H9 (cell line): ENCODE data around the gene CACHD1. TPM values are rescaled to one million over a fixed set of nuclear protein-coding genes. Genes with fewer than 3 reads are reported as not detected.

Experiments used
- DNase-seq: peaks from one replicate; pipeline ENCODE4 v3.0.0-alpha.2; 2017
- H2AFZ ChIP-seq: one replicate; pipeline ENCODE4 v1.6.1; 2013; ENCODE audit warnings: mild to moderate bottlenecking, low read length, control low read depth, moderate library complexity
- H2AK5ac ChIP-seq: 2 replicates; pipeline ENCODE4 v1.6.1; 2013; ENCODE audit warnings: low read length, control low read depth, mixed read lengths; ENCODE audit not compliant: insufficient read length
- H2BK120ac ChIP-seq: one replicate; pipeline ENCODE4 v1.6.1; 2013; ENCODE audit warnings: low read depth, mild to moderate bottlenecking, low read length, control low read depth, inconsistent platforms; ENCODE audit not compliant: poor library complexity, severe bottlenecking
- H2BK12ac ChIP-seq: 2 replicates; pipeline ENCODE4 v1.6.1; 2013; ENCODE audit warnings: low read length, control low read depth, mixed read lengths, low read depth; ENCODE audit not compliant: insufficient read length
- H2BK15ac ChIP-seq: 2 replicates; pipeline ENCODE4 v1.6.1; 2013; ENCODE audit warnings: low read depth, low read length, control low read depth
- H2BK20ac ChIP-seq: one replicate; pipeline ENCODE4 v1.6.1; 2013; ENCODE audit warnings: low read depth, mild to moderate bottlenecking, low read length, control low read depth, inconsistent platforms; ENCODE audit not compliant: poor library complexity, severe bottlenecking
- H2BK5ac ChIP-seq: 2 replicates; pipeline ENCODE4 v1.6.1; 2013; ENCODE audit warnings: low read length, control low read depth, mixed read lengths; ENCODE audit not compliant: insufficient read length
- H3K14ac ChIP-seq: 2 replicates; pipeline ENCODE4 v1.6.1; 2013; ENCODE audit warnings: low read length, control low read depth; ENCODE audit not compliant: insufficient read depth
- H3K18ac ChIP-seq: 2 replicates; pipeline ENCODE4 v1.6.1; 2013; ENCODE audit warnings: low read depth, mild to moderate bottlenecking, mixed read lengths, low read length, control low read depth; ENCODE audit not compliant: insufficient read length
- H3K23ac ChIP-seq: 2 replicates; pipeline ENCODE4 v1.6.1; 2013; ENCODE audit warnings: low read length, control low read depth, mixed read lengths, low read depth; ENCODE audit not compliant: insufficient read length
- H3K23me2 ChIP-seq: 2 replicates; pipeline ENCODE4 v1.6.1; 2013; ENCODE audit warnings: low read depth, mild to moderate bottlenecking, mixed read lengths, low read length, control low read depth; ENCODE audit not compliant: insufficient read length, poor library complexity, severe bottlenecking
- H3K27ac ChIP-seq: 2 replicates; pipeline ENCODE4 v1.5.1; 2013; ENCODE audit warnings: low read length, control low read depth, mixed read lengths, low read depth; ENCODE audit not compliant: insufficient read length
- H3K27me3 ChIP-seq: 2 replicates; pipeline ENCODE4 v1.6.1; 2013; ENCODE audit warnings: low read length, control low read depth, inconsistent platforms; ENCODE audit not compliant: insufficient read depth
- H3K4ac ChIP-seq: 2 replicates; pipeline ENCODE4 v1.6.1; 2013; ENCODE audit warnings: low read depth, mild to moderate bottlenecking, control low read depth, inconsistent platforms, low read length, moderate library complexity
- H3K4me1 ChIP-seq: 2 replicates; pipeline ENCODE4 v1.6.1; 2013; ENCODE audit warnings: low read length, control low read depth, inconsistent platforms; ENCODE audit not compliant: insufficient read depth
- H3K4me2 ChIP-seq: 2 replicates; pipeline ENCODE4 v1.6.1; 2013; ENCODE audit warnings: low read length, control low read depth, mixed read lengths; ENCODE audit not compliant: insufficient read length, insufficient read depth
- H3K56ac ChIP-seq: 2 replicates; pipeline ENCODE4 v1.6.1; 2013; ENCODE audit warnings: low read depth, mild to moderate bottlenecking, mixed read lengths, low read length, control low read depth; ENCODE audit not compliant: insufficient read length
- H3K79me1 ChIP-seq: 2 replicates; pipeline ENCODE4 v1.6.1; 2013; ENCODE audit warnings: low read depth, mild to moderate bottlenecking, moderate library complexity, low read length, control low read depth, inconsistent platforms; ENCODE audit not compliant: insufficient read depth, poor library complexity, severe bottlenecking
- H3K79me2 ChIP-seq: 2 replicates; pipeline ENCODE4 v1.6.1; 2013; ENCODE audit warnings: low read length, control low read depth, inconsistent platforms; ENCODE audit not compliant: insufficient read depth
- H3K9ac ChIP-seq: 2 replicates; pipeline ENCODE4 v1.6.1; 2013; ENCODE audit warnings: low read length, control low read depth, mixed read lengths; ENCODE audit not compliant: insufficient read length; ENCODE audit errors: extremely low read depth
- H3K9me3 ChIP-seq: one replicate; pipeline ENCODE4 v1.6.1; 2013; ENCODE audit warnings: low read depth, low read length, inconsistent platforms; ENCODE audit not compliant: control insufficient read depth
- H3T11ph ChIP-seq: one replicate; pipeline ENCODE4 v1.6.1; 2013; ENCODE audit warnings: mild to moderate bottlenecking, low read length, control low read depth, inconsistent platforms
- H4K20me1 ChIP-seq: one replicate; pipeline ENCODE4 v1.6.1; 2013; ENCODE audit not compliant: control insufficient read depth, insufficient read length, insufficient read depth
- H4K5ac ChIP-seq: 2 replicates; pipeline ENCODE4 v1.6.1; 2013; ENCODE audit warnings: low read depth, mild to moderate bottlenecking, mixed read lengths, low read length, control low read depth; ENCODE audit not compliant: insufficient read length
- H4K8ac ChIP-seq: replicated peaks from 2 replicates; pipeline ENCODE4 v1.6.1; 2013; ENCODE audit warnings: low read length, control low read depth, mixed read lengths, low read depth; ENCODE audit not compliant: insufficient read length
- H4K91ac ChIP-seq: 2 replicates; pipeline ENCODE4 v1.6.1; 2013; ENCODE audit warnings: low read depth, mild to moderate bottlenecking, moderate library complexity, mixed read lengths, low read length, control low read depth; ENCODE audit not compliant: insufficient read length
- H3K27ac Mint-ChIP-seq, 3 experiments: 2 replicates in 2 of 3; 3 replicates in 1 of 3; pipeline ENCODE4 v1.8.0; 2020 to 2021; ENCODE audit warnings: mixed read lengths in 3 of 3, mild to moderate bottlenecking in 1 of 3, moderate library complexity in 1 of 3
- H3K27me3 Mint-ChIP-seq: 2 replicates; pipeline ENCODE4 v1.8.0; 2021; ENCODE audit warnings: low read depth, mild to moderate bottlenecking, moderate library complexity, mixed read lengths
- H3K36me3 Mint-ChIP-seq, 3 experiments: 2 replicates in 2 of 3; 3 replicates in 1 of 3; pipeline ENCODE4 v1.8.0; 2020 to 2021; ENCODE audit warnings: low read depth in 3 of 3, mixed read lengths in 3 of 3; ENCODE audit not compliant: insufficient read depth in 1 of 3
- H3K4me1 Mint-ChIP-seq, 2 experiments: 2 replicates each; pipeline ENCODE4 v1.8.0; 2020; ENCODE audit warnings: mixed read lengths in 2 of 2
- H3K4me3 Mint-ChIP-seq, 2 experiments: 2 replicates in 1 of 2; 3 replicates in 1 of 2; pipeline ENCODE4 v1.8.0; 2020 to 2021; ENCODE audit warnings: mild to moderate bottlenecking in 2 of 2, mixed read lengths in 2 of 2, moderate library complexity in 1 of 2
- H3K9me3 Mint-ChIP-seq, 2 experiments: 2 replicates in 1 of 2; 3 replicates in 1 of 2; pipeline ENCODE4 v1.8.0; 2020; ENCODE audit warnings: mild to moderate bottlenecking in 2 of 2, mixed read lengths in 2 of 2, moderate library complexity in 1 of 2
- WGBS: extraction: QIAGEN DNeasy Blood & Tissue Kit; methylation state at CpG from one replicate; pipeline ENCODE4 v1.1.7; 2013; ENCODE audit warnings: missing lambda C conversion rate, low lambda C conversion rate, mixed read lengths; ENCODE audit not compliant: insufficient read length; ENCODE audit errors: extremely low coverage; 5-methylcytosine and 5-hydroxymethylcytosine counted together
- total RNA-seq: library from RNA; stranded (reverse); gene quantifications from 2 replicates; pipeline ENCODE4 v1.2.1, GENCODE V29; 2021
- TF ChIP-seq, protein P1 (sequence below): fragments of 200-600 bp; sonication (generic); conservative IDR thresholded peaks from 3 replicates; pipeline ENCODE4 v1.8.0; 2021; ENCODE audit warnings: antibody characterized with exemption, mild to moderate bottlenecking

The CACHD1 gene
- total RNA-seq, 1 experiment from 2014 or later = 94.2 TPM

DNA sequence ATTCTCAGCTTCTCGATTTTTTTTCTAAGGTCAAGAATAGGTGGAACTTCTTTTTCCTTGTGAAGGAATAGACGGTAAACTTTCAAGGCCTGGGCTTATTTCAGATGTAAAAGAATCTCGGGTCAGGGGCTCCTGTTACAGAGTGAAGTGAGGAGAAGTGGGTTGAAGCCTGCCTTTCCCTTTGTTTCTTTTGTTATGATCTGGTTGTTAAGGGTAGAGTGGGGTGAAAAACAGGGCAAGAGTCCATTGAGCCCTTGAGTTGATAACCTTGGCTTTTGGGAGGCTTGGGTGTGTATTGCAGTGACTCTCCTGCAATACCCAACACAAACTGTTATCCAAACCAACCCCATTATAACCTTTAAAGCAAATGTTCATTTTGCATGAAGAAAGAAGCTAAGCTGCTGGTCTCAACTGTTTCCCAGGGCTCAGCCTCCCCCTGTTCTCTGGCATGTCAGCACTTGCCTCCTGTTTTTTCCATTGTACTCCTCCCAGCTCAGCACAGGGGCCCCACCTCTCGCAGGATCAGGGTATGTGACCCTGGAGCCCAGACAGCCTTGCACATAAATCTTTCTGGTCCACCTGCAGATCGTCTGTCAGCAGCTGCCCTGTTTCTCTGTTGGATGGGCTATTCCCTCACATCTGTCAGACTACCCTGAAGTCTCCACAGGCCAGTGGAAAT is 102.4 kb downstream of the CACHD1 start:
- no peak overlapping the region for H2BK5ac ChIP-seq
- H3K27ac ChIP-seq = peak overlapping the region; percentile 31
- no peak overlapping the region for H3K23ac ChIP-seq
- no peaks in the 10 kb centered on the region for H3K9me3 ChIP-seq
- H2BK120ac ChIP-seq = no peak overlapping the region
- H4K5ac ChIP-seq = no peak overlapping the region
- H3K18ac ChIP-seq = no peak overlapping the region
- H2AK5ac ChIP-seq = no peak overlapping the region
- H4K8ac ChIP-seq = no peak overlapping the region
- peak overlapping the region in 2 of 3 experiments; percentile 82 to 95; a peak in 4 of 7 replicates for H3K27ac Mint-ChIP-seq
- peaks cover 1 to 4% (median 3%) of the 10 kb centered on the region in 3 experiments; a peak in 2 of 7 replicates for H3K36me3 Mint-ChIP-seq
- H3K27me3 Mint-ChIP-seq = no peaks in the 10 kb centered on the region
- H3K4ac ChIP-seq = no peak overlapping the region
- peaks cover 21% of the 10 kb centered on the region; the same call in 1 of the 2 replicates for H3K4me1 ChIP-seq
- no peak overlapping the region for H3T11ph ChIP-seq
- no peak overlapping the region for H3K56ac ChIP-seq
- no peaks in the 10 kb centered on the region for H3K79me1 ChIP-seq
- H3K27me3 ChIP-seq = no peaks in the 10 kb centered on the region
- H3K23me2 ChIP-seq = no peaks in the 10 kb centered on the region
- TF ChIP-seq, protein P1, sequence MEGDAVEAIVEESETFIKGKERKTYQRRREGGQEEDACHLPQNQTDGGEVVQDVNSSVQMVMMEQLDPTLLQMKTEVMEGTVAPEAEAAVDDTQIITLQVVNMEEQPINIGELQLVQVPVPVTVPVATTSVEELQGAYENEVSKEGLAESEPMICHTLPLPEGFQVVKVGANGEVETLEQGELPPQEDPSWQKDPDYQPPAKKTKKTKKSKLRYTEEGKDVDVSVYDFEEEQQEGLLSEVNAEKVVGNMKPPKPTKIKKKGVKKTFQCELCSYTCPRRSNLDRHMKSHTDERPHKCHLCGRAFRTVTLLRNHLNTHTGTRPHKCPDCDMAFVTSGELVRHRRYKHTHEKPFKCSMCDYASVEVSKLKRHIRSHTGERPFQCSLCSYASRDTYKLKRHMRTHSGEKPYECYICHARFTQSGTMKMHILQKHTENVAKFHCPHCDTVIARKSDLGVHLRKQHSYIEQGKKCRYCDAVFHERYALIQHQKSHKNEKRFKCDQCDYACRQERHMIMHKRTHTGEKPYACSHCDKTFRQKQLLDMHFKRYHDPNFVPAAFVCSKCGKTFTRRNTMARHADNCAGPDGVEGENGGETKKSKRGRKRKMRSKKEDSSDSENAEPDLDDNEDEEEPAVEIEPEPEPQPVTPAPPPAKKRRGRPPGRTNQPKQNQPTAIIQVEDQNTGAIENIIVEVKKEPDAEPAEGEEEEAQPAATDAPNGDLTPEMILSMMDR = no peak
- no peak overlapping the region for H3K9ac ChIP-seq
- peak overlapping the region; percentile 2 to 3; a peak in 1 of 5 replicates for H3K4me3 Mint-ChIP-seq
- H2BK15ac ChIP-seq = no peak overlapping the region
- H3K79me2 ChIP-seq = peaks cover 6% of the 10 kb centered on the region; the same call in 1 of the 2 replicates
- no peak overlapping the region for H2AFZ ChIP-seq
- DNase-seq = peak; percentile 56
- H3K4me1 Mint-ChIP-seq = peaks cover 79 to 81% of the 10 kb centered on the region in 2 experiments
- WGBS = no CpG with 5 or more reads among the region's 5 CpGs
- H2BK20ac ChIP-seq = no peak overlapping the region
- no peaks in the 10 kb centered on the region for H3K9me3 Mint-ChIP-seq
- H4K20me1 ChIP-seq = no peaks in the 10 kb centered on the region
- no peak overlapping the region for H4K91ac ChIP-seq
- no peak overlapping the region for H3K14ac ChIP-seq
- no peak overlapping the region for H3K4me2 ChIP-seq
- H2BK12ac ChIP-seq = no peak overlapping the region
